Activated CD4-positive, alpha-beta T cell treated with anti-CD3 and anti-CD28 coated beads, Interleukin-2, amount 10 ng/mL, durations not matched to agents 7 days and 5 days (primary cell): ENCODE results near the gene OR2L13. TPM values are rescaled to one million over a fixed set of nuclear protein-coding genes. Genes with fewer than 3 reads are reported as not detected.

Experiments used
- CTCF ChIA-PET: fragments of 350-600 bp; sonication (Branson Sonifier 250); formaldehyde crosslinking; loops from one replicate; lab custom pipeline; 2021; ENCODE audit warnings: antibody characterized with exemption; lab: Charles Lee
- POLR2A ChIA-PET: fragments of 350-600 bp; sonication (Branson Sonifier 250); formaldehyde crosslinking; loops from one replicate; lab custom pipeline; 2021; ENCODE audit warnings: antibody characterized with exemption; lab: Charles Lee
- DNase-seq: peaks from one replicate; pipeline ENCODE4 v3.0.0-alpha.2; 2020
- H3K27ac Mint-ChIP-seq: one replicate; pipeline ENCODE4 v1.8.0; 2021; ENCODE audit warnings: mild to moderate bottlenecking, moderate library complexity, mixed read lengths
- H3K27me3 Mint-ChIP-seq: one replicate; pipeline ENCODE4 v1.8.0; 2021; ENCODE audit warnings: mixed read lengths
- H3K36me3 Mint-ChIP-seq: one replicate; pipeline ENCODE4 v1.8.0; 2021; ENCODE audit warnings: low read depth, mixed read lengths
- H3K4me1 Mint-ChIP-seq: one replicate; pipeline ENCODE4 v1.8.0; 2021; ENCODE audit warnings: mixed read lengths
- H3K4me3 Mint-ChIP-seq: one replicate; pipeline ENCODE4 v1.8.0; 2021; ENCODE audit warnings: mild to moderate bottlenecking, moderate library complexity, mixed read lengths
- H3K9me3 Mint-ChIP-seq: one replicate; pipeline ENCODE4 v1.8.0; 2021; ENCODE audit warnings: mixed read lengths
- total RNA-seq, 2 experiments: library from RNA; stranded (reverse); gene quantifications; one replicate each; pipeline ENCODE4 v1.2.3, GENCODE V29; 2021

OR2L13 gene
- total RNA-seq, 2 experiments from 2014 or later: not detected

GRCh38 chr1:248136811-248137210 is 41.8 kb downstream of the OR2L13 start:
- DNase-seq: no peak
- no peaks in the 10 kb centered on the region for H3K27me3 Mint-ChIP-seq
- H3K9me3 Mint-ChIP-seq: no peaks in the 10 kb centered on the region
- ChIA-PET CTCF (no interaction called here), POLR2A (no interaction called here)
- no peaks in the 10 kb centered on the region for H3K4me1 Mint-ChIP-seq
- no peaks in the 10 kb centered on the region for H3K36me3 Mint-ChIP-seq
- no peak overlapping the region for H3K27ac Mint-ChIP-seq
- no peak overlapping the region for H3K4me3 Mint-ChIP-seq

GRCh38 chr1:248140846-248141245 is 45.9 kb downstream of the OR2L13 start:
- no peaks in the 10 kb centered on the region for H3K36me3 Mint-ChIP-seq

GRCh38 chr1:248143311-248143710 is 48.3 kb downstream of the OR2L13 start:
- no peak overlapping the region for H3K4me3 Mint-ChIP-seq
- no peaks in the 10 kb centered on the region for H3K4me1 Mint-ChIP-seq
- CTCF ChIA-PET: no interaction called here
- no peaks in the 10 kb centered on the region for H3K27me3 Mint-ChIP-seq
- DNase-seq: no peak
- peaks cover 11% of the 10 kb centered on the region for H3K9me3 Mint-ChIP-seq
- H3K36me3 Mint-ChIP-seq: no peaks in the 10 kb centered on the region
- POLR2A ChIA-PET: no interaction called here
- no peak overlapping the region for H3K27ac Mint-ChIP-seq

More at GRCh38 chr1:248140846-248141245, 45.9 kb downstream of the OR2L13 start:
- Mint-ChIP-seq H3K27me3 (no peaks in the 10 kb centered on the region), H3K9me3 (no peaks in the 10 kb centered on the region), H3K4me3 (no peak overlapping the region), H3K4me1 (no peaks in the 10 kb centered on the region), H3K27ac (no peak overlapping the region)
- CTCF ChIA-PET: no interaction called here
- POLR2A ChIA-PET: no interaction called here
- no peak for DNase-seq

- Mint-ChIP-seq H3K4me3 (no peak within 1 kb of the TSS), H3K4me1 (no peaks in the 10 kb centered on the region), H3K36me3 (no peaks in the 10 kb centered on the region), H3K27me3 (no peaks in the 10 kb centered on the region), H3K9me3 (peaks cover 14% of the 10 kb centered on the region), H3K27ac (no peak within 1 kb of the TSS)
- ChIA-PET POLR2A (no interaction called here), CTCF (no interaction called here)
- no peak for DNase-seq
Measured at GRCh38 chr1:248144513-248145198, 49.7 kb downstream of the OR2L13 start, which contains the start of gene OR2M5. Gene OR2M5, plus strand, starts transcription at chr1:248145148. Its CDS starts 0 bp downstream, at chr1:248145148.

Other genes starting within 250 kb of the OR2L13 start
- under 1 TPM; 0.69 to 0.79 TPM for gene TRIM58, start 238.0 kb upstream of the OR2L13 start, total RNA-seq
- under 1 TPM; 0.37 to 0.79 TPM for gene OR2W3, start 199.6 kb upstream of the OR2L13 start, total RNA-seq
- under 1 TPM; 0.21 to 0.22 TPM for gene OR2T8, start 174.9 kb upstream of the OR2L13 start, total RNA-seq
- gene OR2AJ1, start 170.3 kb upstream of the OR2L13 start, total RNA-seq: not detected
- under 1 TPM in 1 of 2 experiments, not detected in 1; 0.29 TPM for gene OR2L8, start 146.3 kb upstream of the OR2L13 start, total RNA-seq
- gene OR2AK2, start 130.0 kb upstream of the OR2L13 start, total RNA-seq: not detected
- under 1 TPM in 1 of 2 experiments, not detected in 1; 0.08 TPM for gene OR2L5, start 81.5 kb upstream of the OR2L13 start, total RNA-seq
- gene OR2L2, start 65.1 kb upstream of the OR2L13 start, total RNA-seq: under 1 TPM; 0.12 to 0.19 TPM
- gene OR2L3, start 48.3 kb upstream of the OR2L13 start, total RNA-seq: not detected
- not detected for gene OR2M5, start 50.0 kb downstream of the OR2L13 start, total RNA-seq
- gene OR2M2, start 79.6 kb downstream of the OR2L13 start, total RNA-seq: not detected
- not detected for gene OR2M3, start 102.1 kb downstream of the OR2L13 start, total RNA-seq
- gene OR2M4, start 136.2 kb downstream of the OR2L13 start, total RNA-seq: not detected
- not detected for gene OR2T33, start 182.8 kb downstream of the OR2L13 start, total RNA-seq
- gene OR2T12, start 208.2 kb downstream of the OR2L13 start, total RNA-seq: not detected
- gene OR2M7, start 229.4 kb downstream of the OR2L13 start, total RNA-seq: not detected